Neural cell (in vitro differentiated cells): Measurements from ENCODE around the gene SEPTIN7. TPM values are rescaled to one million over a fixed set of nuclear protein-coding genes. Genes with fewer than 3 reads are reported as not detected.

Experiments used
- H2AFZ ChIP-seq: fragments of 200-600, 300-800 bp; sonication (generic), shearing (Covaris generic); 2 replicates; pipeline ENCODE4 v1.6.0; 2014; ENCODE audit warnings: low read depth, mild to moderate bottlenecking, antibody characterized with exemption, low read length, moderate library complexity
- H3F3A ChIP-seq: fragments of 200-600 bp; shearing (Covaris generic); 2 replicates; pipeline ENCODE4 v1.6.1; 2016; ENCODE audit warnings: mild to moderate bottlenecking, moderate library complexity, mixed read lengths, antibody characterized with exemption, low read length; ENCODE audit not compliant: insufficient read depth, poor library complexity, severe bottlenecking
- H3K27ac ChIP-seq: fragments of 200-600, 300-800 bp; sonication (generic), shearing (Covaris generic); 2 replicates; pipeline ENCODE4 v1.5.1; 2014; ENCODE audit warnings: mild to moderate bottlenecking, low read length, moderate library complexity
- H3K27me3 ChIP-seq: fragments of 300-800, 200-600 bp; sonication (generic), shearing (Covaris generic); 2 replicates; pipeline ENCODE4 v1.6.0; 2014; ENCODE audit warnings: mild to moderate bottlenecking, low read depth, low read length, moderate library complexity; ENCODE audit not compliant: insufficient read depth
- H3K36me3 ChIP-seq: fragments of 300-800, 200-600 bp; sonication (generic), shearing (Covaris generic); 2 replicates; pipeline ENCODE4 v1.5.1; 2014; ENCODE audit warnings: mild to moderate bottlenecking, antibody characterized with exemption, low read length, moderate library complexity; ENCODE audit not compliant: insufficient read depth
- H3K4me2 ChIP-seq: fragments of 300-800, 200-600 bp; sonication (generic), shearing (Covaris generic); 2 replicates; pipeline ENCODE4 v1.6.0; 2014; ENCODE audit warnings: mild to moderate bottlenecking, low read length
- H3K4me3 ChIP-seq: fragments of 300-800, 200-600 bp; sonication (generic), shearing (Covaris generic); 2 replicates; pipeline ENCODE4 v1.5.1; 2014; ENCODE audit warnings: mild to moderate bottlenecking, low read length, moderate library complexity
- H3K79me2 ChIP-seq: fragments of 200-600 bp; shearing (Covaris generic); replicated peaks from 2 replicates; pipeline ENCODE4 v1.6.0; 2014; ENCODE audit warnings: mild to moderate bottlenecking, low read length, moderate library complexity; ENCODE audit not compliant: insufficient read depth
- H3K9ac ChIP-seq: fragments of 300-800, 200-600 bp; sonication (generic), shearing (Covaris generic); 2 replicates; pipeline ENCODE4 v1.6.1; 2016; ENCODE audit warnings: mild to moderate bottlenecking, low read length, mixed read lengths
- H3K9me2 ChIP-seq: fragments of 200-600 bp; shearing (Covaris generic); 2 replicates; pipeline ENCODE4 v1.6.1; 2016; ENCODE audit warnings: mild to moderate bottlenecking, low read length, mixed read lengths; ENCODE audit not compliant: insufficient read depth
- H3K9me3 ChIP-seq: fragments of 200-600, 300-800 bp; sonication (generic), shearing (Covaris generic); 2 replicates; pipeline ENCODE4 v1.6.1; 2016; ENCODE audit warnings: mild to moderate bottlenecking, mixed run types, low read length, moderate library complexity, mixed read lengths
- H4K20me1 ChIP-seq: fragments of 200-600 bp; shearing (Covaris generic); 2 replicates; pipeline ENCODE4 v1.6.1; 2016; ENCODE audit warnings: mild to moderate bottlenecking, mixed run types; ENCODE audit not compliant: insufficient read depth
- CTCF ChIP-seq: fragments of 450-650 bp; IDR thresholded peaks from 2 replicates; pipeline ENCODE4 v1.5.1; 2014; ENCODE audit warnings: antibody characterized with exemption, mild to moderate bottlenecking, moderate library complexity; ENCODE audit not compliant: poor library complexity, severe bottlenecking
- EP300 ChIP-seq: fragments of 450-650 bp; conservative IDR thresholded peaks from 2 replicates; pipeline ENCODE4 v1.6.1; 2014; ENCODE audit warnings: antibody characterized with exemption, mild to moderate bottlenecking, moderate library complexity; ENCODE audit not compliant: poor library complexity, severe bottlenecking
- EZH2 ChIP-seq: fragments of 200-600, 300-800 bp; shearing (Covaris generic), sonication (generic); IDR thresholded peaks from 2 replicates; pipeline ENCODE4 v1.6.1; 2014; ENCODE audit warnings: antibody characterized with exemption, low read length, borderline replicate concordance, mild to moderate bottlenecking; ENCODE audit not compliant: insufficient read depth, poor library complexity, severe bottlenecking
- MXI1 ChIP-seq: fragments of 450-650 bp; conservative IDR thresholded peaks from 2 replicates; pipeline ENCODE4 v1.6.1; 2014; ENCODE audit warnings: antibody characterized with exemption, mild to moderate bottlenecking; ENCODE audit not compliant: poor library complexity, severe bottlenecking
- POLR2AphosphoS5 ChIP-seq: IDR thresholded peaks from 2 replicates; pipeline ENCODE4 v1.6.1; 2012
- RAD21 ChIP-seq: fragments of 450-650 bp; conservative IDR thresholded peaks from 2 replicates; pipeline ENCODE4 v1.6.1; 2014; ENCODE audit warnings: antibody characterized with exemption, mild to moderate bottlenecking, moderate library complexity
- REST ChIP-seq: IDR thresholded peaks from 2 replicates; pipeline ENCODE4 v1.6.1; 2012; ENCODE audit warnings: borderline replicate concordance
- SMC3 ChIP-seq: fragments of 450-650 bp; conservative IDR thresholded peaks from 2 replicates; pipeline ENCODE4 v1.6.1; 2014; ENCODE audit warnings: antibody characterized with exemption, mild to moderate bottlenecking, moderate library complexity; ENCODE audit not compliant: poor library complexity
- TAF1 ChIP-seq: IDR thresholded peaks from 2 replicates; pipeline ENCODE4 v1.6.1; 2012; ENCODE audit warnings: low read depth
- polyA plus RNA-seq: library from polyadenylated mRNA; depleted of rRNA; stranded (reverse); fragments of >200 nt; gene quantifications from 2 replicates; pipeline ENCODE4 v1.2.3, GENCODE V29; 2014

The SEPTIN7 gene
- polyA plus RNA-seq, 1 donor from 2014 or later = 492 TPM

GRCh38 chr7:35823440-35823839, 22.6 kb downstream of the SEPTIN7 start:
- Histone ChIP-seq H3K9me2 (no peaks in the 10 kb centered on the region), H3K79me2 (peaks cover 89% of the 10 kb centered on the region), H2AFZ (no peak overlapping the region), H3K36me3 (no peaks in the 10 kb centered on the region), H3K4me3 (no peak overlapping the region), H3K9ac (no peak overlapping the region), H3K4me2 (no peak overlapping the region), H3K27me3 (no peaks in the 10 kb centered on the region), H3K27ac (no peak overlapping the region), H3K9me3 (no peaks in the 10 kb centered on the region), H3F3A (no peaks in the 10 kb centered on the region), H4K20me1 (no peaks in the 10 kb centered on the region)
- TF ChIP-seq MXI1 = no peak
- TF ChIP-seq EZH2 = no peak
- no peak for TF ChIP-seq POLR2AphosphoS5
- TF ChIP-seq REST = no peak
- no peak for TF ChIP-seq CTCF
- no peak for TF ChIP-seq EP300
- no peak for TF ChIP-seq SMC3
- TF ChIP-seq TAF1 = no peak
- no peak for TF ChIP-seq RAD21

GRCh38 chr7:35825974-35826373, 25.1 kb downstream of the SEPTIN7 start:
- H3K9ac ChIP-seq = no peak overlapping the region
- H3K4me2 ChIP-seq = no peak overlapping the region
- no peak overlapping the region for H3K4me3 ChIP-seq
- TF ChIP-seq POLR2AphosphoS5 (no peak), TAF1 (no peak), MXI1 (no peak), REST (no peak), EP300 (no peak), CTCF (no peak), SMC3 (no peak), EZH2 (no peak), RAD21 (no peak)
- H3K9me3 ChIP-seq = no peaks in the 10 kb centered on the region
- H3K9me2 ChIP-seq = no peaks in the 10 kb centered on the region
- no peaks in the 10 kb centered on the region for H3F3A ChIP-seq
- no peak overlapping the region for H2AFZ ChIP-seq
- peaks cover 74% of the 10 kb centered on the region for H3K79me2 ChIP-seq
- H3K27me3 ChIP-seq = no peaks in the 10 kb centered on the region
- no peaks in the 10 kb centered on the region for H3K36me3 ChIP-seq
- H3K27ac ChIP-seq = no peak overlapping the region
- H4K20me1 ChIP-seq = no peaks in the 10 kb centered on the region
